ENCODE data around the gene ZNF512B.
A peak's percentile ranks its signal among the peaks of the same experiment; 100 is the strongest.

Gene ZNF512B

DNA sequence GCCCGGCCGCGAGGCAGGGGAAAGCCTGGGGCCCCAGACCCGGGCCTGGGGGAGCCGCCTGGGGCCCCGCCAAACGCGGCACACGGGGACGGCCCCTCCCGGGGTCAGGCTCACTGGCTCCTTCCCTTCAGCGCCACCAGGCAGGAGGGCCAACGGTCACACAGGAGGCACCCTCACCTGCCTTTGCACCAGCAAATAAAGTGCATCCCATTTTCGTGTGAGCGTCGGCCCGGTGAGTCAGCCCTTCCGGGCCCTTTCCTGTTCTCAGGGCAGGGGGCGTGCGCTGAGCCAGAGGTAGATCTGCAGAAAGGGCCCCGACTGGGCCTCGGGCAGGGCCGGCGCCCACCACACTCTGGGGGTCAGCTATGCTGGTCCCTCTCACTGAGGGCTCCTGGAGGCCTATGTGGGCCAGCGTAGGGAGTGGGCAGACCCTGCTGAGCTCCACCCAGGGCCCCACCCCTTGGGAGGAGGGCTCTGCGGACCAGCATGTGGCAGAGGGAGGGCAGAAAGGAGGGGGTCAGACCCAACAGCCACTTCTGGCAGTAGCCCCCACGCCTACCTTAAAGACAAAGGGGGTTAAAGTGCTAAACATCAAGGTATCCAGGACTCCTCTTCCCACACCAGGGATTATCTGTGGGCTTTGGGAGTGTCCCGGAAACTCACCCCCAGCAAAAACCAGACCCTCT lies 12.6 kb downstream of the ZNF512B start:
- peaks cover 21% of the 10 kb centered on the region for H4K20me1 ChIP-seq (ENCODE audit: insufficient read depth, low read length)
- TF ChIP-seq, protein P1, sequence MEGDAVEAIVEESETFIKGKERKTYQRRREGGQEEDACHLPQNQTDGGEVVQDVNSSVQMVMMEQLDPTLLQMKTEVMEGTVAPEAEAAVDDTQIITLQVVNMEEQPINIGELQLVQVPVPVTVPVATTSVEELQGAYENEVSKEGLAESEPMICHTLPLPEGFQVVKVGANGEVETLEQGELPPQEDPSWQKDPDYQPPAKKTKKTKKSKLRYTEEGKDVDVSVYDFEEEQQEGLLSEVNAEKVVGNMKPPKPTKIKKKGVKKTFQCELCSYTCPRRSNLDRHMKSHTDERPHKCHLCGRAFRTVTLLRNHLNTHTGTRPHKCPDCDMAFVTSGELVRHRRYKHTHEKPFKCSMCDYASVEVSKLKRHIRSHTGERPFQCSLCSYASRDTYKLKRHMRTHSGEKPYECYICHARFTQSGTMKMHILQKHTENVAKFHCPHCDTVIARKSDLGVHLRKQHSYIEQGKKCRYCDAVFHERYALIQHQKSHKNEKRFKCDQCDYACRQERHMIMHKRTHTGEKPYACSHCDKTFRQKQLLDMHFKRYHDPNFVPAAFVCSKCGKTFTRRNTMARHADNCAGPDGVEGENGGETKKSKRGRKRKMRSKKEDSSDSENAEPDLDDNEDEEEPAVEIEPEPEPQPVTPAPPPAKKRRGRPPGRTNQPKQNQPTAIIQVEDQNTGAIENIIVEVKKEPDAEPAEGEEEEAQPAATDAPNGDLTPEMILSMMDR (IDR thresholded peaks at IDR 0.05; ENCODE audit: low read depth, low read length) = no peak
- no peak for TF ChIP-seq EZH2phosphoT487 (IDR thresholded peaks at IDR 0.05; ENCODE audit: low read depth)

DNA sequence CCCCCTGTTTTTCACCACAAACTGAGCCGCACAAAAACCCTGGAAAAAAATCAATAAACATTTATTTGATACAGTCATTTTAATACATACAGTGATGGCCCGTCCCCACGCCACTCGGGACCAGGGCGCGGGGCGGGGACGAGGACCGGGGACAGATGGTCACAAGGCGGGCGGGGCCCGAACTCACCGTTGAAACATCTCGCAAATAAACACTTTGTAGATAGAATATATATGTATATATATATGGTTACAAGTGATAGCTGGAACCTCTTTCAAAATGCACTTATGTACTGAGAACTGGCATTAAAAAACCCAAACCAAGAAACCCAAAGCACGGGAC lies 13.1 kb downstream of the ZNF512B start:
- Histone ChIP-seq H3K27me3 (ENCODE audit: low read depth, low read length) (no peaks in the 10 kb centered on the region), H3K79me2 (ENCODE audit: low read length) (peaks cover 40% of the 10 kb centered on the region), H3K4me1 (ENCODE audit: low read length) (peaks cover 17% of the 10 kb centered on the region), H3K4me2 (ENCODE audit: low read length) (peak overlapping the region; percentile 92), H3K36me3 (replicated peaks; ENCODE audit: low read depth, low read length) (peaks cover 10% of the 10 kb centered on the region), H2AFZ (ENCODE audit: low read depth, low read length) (no peak overlapping the region), H4K20me1 (ENCODE audit: insufficient read depth, low read length) (peaks cover 26% of the 10 kb centered on the region), H3K4me3 (ENCODE audit: low read length) (peak overlapping the region; percentile 80), H3K27ac (ENCODE audit: low read length) (peak overlapping the region; percentile 63), H3K9me3 (ENCODE audit: insufficient read depth, low read length) (no peaks in the 10 kb centered on the region), H3K9ac (ENCODE audit: low read length) (peak overlapping the region; percentile 60)
- no peak for TF ChIP-seq EZH2phosphoT487 (IDR thresholded peaks at IDR 0.05; ENCODE audit: low read depth)
- TF ChIP-seq, protein P1 (IDR thresholded peaks at IDR 0.05; ENCODE audit: low read depth, low read length) = no peak

More for the DNA sequence above, 12.6 kb downstream of the ZNF512B start:
- no peaks in the 10 kb centered on the region for H3K27me3 ChIP-seq (ENCODE audit: low read depth, low read length)
- peak overlapping the region; percentile 63 for H3K27ac ChIP-seq (ENCODE audit: low read length)
- H3K9me3 ChIP-seq (ENCODE audit: insufficient read depth, low read length) = no peaks in the 10 kb centered on the region
- peaks cover 35% of the 10 kb centered on the region for H3K79me2 ChIP-seq (ENCODE audit: low read length)
- peaks cover 13% of the 10 kb centered on the region for H3K36me3 ChIP-seq (replicated peaks; ENCODE audit: low read depth, low read length)
- peak overlapping the region; percentile 60 for H3K9ac ChIP-seq (ENCODE audit: low read length)
- peaks cover 17% of the 10 kb centered on the region for H3K4me1 ChIP-seq (ENCODE audit: low read length)
- no peak overlapping the region for H2AFZ ChIP-seq (ENCODE audit: low read depth, low read length)
- peak overlapping the region; percentile 92 for H3K4me2 ChIP-seq (ENCODE audit: low read length)
- peak overlapping the region; percentile 80 for H3K4me3 ChIP-seq (ENCODE audit: low read length)

DNA sequence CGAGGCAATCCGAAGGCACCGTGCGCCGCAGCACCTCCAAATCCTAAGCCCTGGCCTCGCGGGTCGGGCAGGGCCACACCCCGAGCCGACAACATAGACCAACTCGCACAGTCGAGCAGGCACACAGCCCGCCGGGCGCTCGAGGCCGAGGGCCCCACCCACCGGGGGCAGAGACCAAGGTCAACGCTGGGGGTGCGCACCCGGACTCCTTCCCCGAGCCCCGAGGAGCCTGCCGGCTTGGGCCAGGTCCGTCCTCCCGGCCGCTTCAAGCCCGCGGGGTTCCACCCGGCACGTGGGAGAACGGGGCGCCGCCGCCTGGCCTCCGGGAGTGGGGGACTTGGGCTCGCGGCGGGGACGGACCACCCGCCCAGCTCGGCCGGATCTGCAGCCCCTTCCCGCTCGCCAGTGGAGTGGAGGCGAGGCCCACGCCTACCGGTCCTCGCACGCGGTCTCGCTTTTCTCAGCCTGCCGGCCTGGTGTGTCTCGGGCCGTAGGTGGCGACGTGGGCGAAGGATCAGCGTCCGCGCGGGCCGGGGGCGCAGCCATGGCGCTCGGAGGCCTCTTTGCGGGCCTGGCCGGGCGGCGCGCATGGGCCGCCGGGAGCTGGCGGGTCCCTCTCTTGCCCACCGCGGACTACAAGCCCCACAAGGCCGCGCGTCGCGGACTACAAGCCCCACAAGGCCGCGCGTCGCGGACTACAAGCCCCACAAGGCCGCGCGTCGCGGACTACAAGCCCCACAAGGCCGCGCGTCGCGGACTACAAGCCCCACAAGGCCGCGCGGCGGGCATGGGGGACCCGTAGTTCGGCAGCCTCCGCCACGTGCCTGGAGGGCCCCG lies 13.7 kb downstream of the ZNF512B start, which contains the start of gene UCKL1:
UCKL1 (minus strand) TSS at position 590 of the 837 bp plus-strand sequence; CDS start at position 546, 44 bp downstream.
- TF ChIP-seq, protein P1 (IDR thresholded peaks at IDR 0.05; ENCODE audit: low read depth, low read length) = peak; percentile 20; the same call in 1 of the 2 replicates
- no peak for TF ChIP-seq EZH2phosphoT487 (IDR thresholded peaks at IDR 0.05; ENCODE audit: low read depth)
- Histone ChIP-seq H3K9ac (ENCODE audit: low read length) (peak within 1 kb of the TSS; percentile 93), H3K4me1 (ENCODE audit: low read length) (peaks cover 17% of the 10 kb centered on the region), H3K4me2 (ENCODE audit: low read length) (peak within 1 kb of the TSS; percentile 92), H2AFZ (ENCODE audit: low read depth, low read length) (peak within 1 kb of the TSS; percentile 55; the same call in 1 of the 2 replicates), H3K36me3 (replicated peaks; ENCODE audit: low read depth, low read length) (peaks cover 6% of the 10 kb centered on the region), H3K4me3 (ENCODE audit: low read length) (peak within 1 kb of the TSS; percentile 86), H4K20me1 (ENCODE audit: insufficient read depth, low read length) (peaks cover 32% of the 10 kb centered on the region), H3K27me3 (ENCODE audit: low read depth, low read length) (no peaks in the 10 kb centered on the region), H3K9me3 (ENCODE audit: insufficient read depth, low read length) (no peaks in the 10 kb centered on the region), H3K27ac (ENCODE audit: low read length) (peak within 1 kb of the TSS; percentile 63), H3K79me2 (ENCODE audit: low read length) (peaks cover 46% of the 10 kb centered on the region)

DNA sequence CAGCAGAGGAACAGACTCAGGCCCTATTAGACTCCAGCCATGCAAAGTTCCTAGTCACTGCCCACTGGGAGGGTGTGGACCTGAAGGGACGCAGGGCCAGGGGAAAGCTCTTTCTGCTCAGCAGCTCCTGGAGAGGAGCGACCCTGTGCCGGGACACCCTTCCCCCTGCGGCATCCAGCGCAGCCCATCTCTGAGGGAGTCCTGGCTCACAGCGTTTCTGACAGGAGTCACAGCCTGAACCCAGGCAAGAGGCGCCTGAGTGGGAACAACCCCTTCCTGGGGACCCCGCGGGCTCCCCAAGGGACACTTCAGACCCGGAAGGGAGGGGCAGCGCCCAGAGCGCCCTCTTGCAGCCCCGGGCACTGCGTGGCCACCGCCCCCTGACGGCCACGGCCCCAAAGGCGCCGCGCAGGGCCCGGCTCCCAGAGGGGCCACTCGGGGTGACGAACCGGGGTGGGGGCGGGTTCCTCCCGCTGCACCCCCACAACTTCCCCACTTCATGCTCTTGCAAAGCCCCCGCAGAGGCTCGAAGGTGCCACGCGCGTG lies 14.4 kb downstream of the ZNF512B start:
- peak overlapping the region; percentile 72 for H3K4me2 ChIP-seq (ENCODE audit: low read length)
- H3K9ac ChIP-seq (ENCODE audit: low read length) = peak overlapping the region; percentile 93
- peaks cover 17% of the 10 kb centered on the region for H3K4me1 ChIP-seq (ENCODE audit: low read length)
- no peak overlapping the region for H2AFZ ChIP-seq (ENCODE audit: low read depth, low read length)
- H3K27me3 ChIP-seq (ENCODE audit: low read depth, low read length) = no peaks in the 10 kb centered on the region
- peaks cover 39% of the 10 kb centered on the region for H4K20me1 ChIP-seq (ENCODE audit: insufficient read depth, low read length)
- H3K36me3 ChIP-seq (replicated peaks; ENCODE audit: low read depth, low read length) = peaks cover 6% of the 10 kb centered on the region
- no peaks in the 10 kb centered on the region for H3K9me3 ChIP-seq (ENCODE audit: insufficient read depth, low read length)
- H3K27ac ChIP-seq (ENCODE audit: low read length) = peak overlapping the region; percentile 58
- H3K79me2 ChIP-seq (ENCODE audit: low read length) = peaks cover 53% of the 10 kb centered on the region
- TF ChIP-seq EZH2phosphoT487 (IDR thresholded peaks at IDR 0.05; ENCODE audit: low read depth) = no peak
- TF ChIP-seq, protein P1 (IDR thresholded peaks at IDR 0.05; ENCODE audit: low read depth, low read length) = peak; percentile 51
- H3K4me3 ChIP-seq (ENCODE audit: low read length) = peak overlapping the region; percentile 86

All from OCI-LY3 (cell line).